Activated CD4-positive, alpha-beta T cell treated with anti-CD3 and anti-CD28 coated beads, Interleukin-2, amount 50 U/mL, for 16 hours (primary cell): Measurements from ENCODE around the gene DPYSL3.

ENCODE experiments used
- DNase-seq: peaks from one replicate; pipeline ENCODE4 v3.0.0-alpha.2; 2020

Gene DPYSL3

DNA sequence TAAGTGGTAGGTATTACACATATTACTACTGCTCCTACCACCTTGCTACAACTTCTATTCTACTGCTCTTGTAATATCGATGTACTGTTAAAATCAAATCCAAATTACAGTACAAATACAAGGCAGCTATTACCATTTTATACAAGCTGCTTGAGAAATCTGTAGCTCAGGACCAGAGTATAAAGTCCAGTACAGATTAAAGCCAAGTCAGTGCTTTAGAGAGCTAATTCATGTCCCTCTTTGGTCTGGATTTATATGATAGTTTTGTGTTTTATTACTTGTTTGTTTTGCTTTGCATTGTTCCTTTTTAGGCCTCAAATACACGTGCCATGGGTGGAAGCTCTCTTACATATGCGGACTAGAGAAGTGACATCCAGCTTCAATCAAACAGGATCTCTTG lies 75.8 kb downstream of the DPYSL3 start:
- no peak for DNase-seq

DNA sequence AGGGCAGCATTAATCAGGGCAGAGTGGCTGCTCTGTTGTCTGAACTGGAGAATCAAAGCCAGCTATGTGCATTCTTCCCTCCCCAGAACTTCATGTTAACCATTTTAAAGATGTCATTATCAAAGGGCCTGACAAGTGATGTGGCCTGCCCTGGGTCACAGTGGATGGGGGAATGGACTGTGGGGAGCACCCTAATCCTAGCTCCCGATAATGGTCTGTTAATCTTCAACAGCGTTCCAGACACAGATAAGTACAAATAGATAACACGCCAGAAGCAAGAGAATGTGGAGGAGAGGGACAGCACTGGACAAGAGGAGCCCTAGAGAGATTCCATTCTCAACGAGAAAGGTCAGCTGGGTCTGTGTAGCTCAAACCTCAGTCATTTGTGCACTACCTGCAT lies 77.5 kb downstream of the DPYSL3 start:
- no peak for DNase-seq

DNA sequence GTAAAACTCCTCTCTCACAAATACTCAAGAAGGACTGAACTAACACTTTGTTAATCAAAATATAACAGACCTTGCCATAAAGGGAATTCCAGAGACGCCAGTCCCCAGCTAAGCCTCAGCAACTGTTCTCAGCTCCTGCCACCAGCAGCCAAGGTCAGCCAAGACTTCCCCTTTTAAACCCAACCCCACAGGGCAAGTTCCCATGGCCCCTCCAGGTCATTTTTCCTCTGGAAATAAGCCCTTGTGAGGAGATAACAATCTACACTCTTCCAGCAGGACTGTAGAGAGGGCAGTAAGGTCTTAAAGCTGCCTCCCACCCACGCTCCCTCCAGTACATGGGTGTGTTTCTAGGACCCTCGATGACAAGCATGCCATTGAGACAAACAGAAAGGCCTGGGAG lies 78.3 kb downstream of the DPYSL3 start:
- no peak for DNase-seq

DNA sequence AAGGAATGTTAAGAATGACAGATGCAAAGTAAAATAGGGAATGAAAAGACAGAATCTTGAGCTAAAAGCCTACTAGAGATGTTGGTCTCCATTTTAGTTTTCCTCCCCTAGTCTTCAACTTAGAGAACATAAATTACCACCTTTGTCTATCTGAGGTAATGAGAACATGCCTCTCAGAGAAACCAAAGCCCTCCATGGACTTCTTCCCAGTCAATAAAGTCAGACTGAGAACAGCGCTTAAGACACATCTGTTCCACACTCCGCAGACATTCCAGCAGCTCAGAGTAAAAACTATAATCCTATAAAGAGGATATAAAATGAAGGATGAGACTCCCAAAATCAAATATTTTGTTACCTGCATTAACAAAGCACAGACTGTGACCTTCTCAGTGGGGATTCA lies 79.2 kb downstream of the DPYSL3 start:
- DNase-seq = no peak

DNA sequence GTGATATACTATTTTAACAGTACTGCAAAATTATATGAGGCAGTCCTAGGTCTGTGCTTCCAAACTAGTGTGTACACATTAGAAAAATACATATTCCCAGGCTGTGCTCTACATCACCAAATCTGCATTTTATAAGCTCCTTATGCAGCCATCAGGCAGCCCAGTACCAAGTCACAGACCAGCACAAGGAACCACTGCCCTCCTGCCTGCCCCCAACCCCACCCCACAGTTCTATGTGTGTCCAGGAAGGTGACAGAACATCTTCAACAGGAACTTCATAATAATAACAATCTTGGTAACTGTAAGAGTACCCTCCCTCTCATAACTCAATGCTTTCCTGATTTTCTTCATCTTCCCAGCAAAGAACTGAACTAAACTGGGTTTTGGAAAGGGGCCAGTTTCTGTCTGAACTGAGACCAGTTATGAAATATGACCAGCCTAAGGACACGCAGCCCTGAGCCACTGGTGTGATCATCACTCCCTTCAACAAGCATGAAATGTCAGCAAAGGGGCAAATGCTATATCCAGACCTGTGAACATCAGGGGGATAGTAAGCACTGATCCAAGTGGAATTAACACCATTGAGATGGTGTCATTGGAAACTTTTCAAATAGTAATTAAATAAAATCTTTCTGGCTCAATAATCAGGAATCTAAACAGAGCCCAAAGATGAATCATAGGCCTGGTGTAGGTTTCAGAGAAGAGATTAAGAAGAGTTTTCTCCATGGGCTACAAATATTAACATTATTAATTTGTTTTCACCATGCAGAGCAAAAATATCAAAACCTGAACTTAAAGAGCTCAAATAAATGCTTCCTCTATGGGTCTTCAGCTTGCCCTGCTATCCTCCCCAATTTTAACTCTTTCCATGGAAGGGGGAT lies 82.1 kb downstream of the DPYSL3 start:
- DNase-seq = no peak

DNA sequence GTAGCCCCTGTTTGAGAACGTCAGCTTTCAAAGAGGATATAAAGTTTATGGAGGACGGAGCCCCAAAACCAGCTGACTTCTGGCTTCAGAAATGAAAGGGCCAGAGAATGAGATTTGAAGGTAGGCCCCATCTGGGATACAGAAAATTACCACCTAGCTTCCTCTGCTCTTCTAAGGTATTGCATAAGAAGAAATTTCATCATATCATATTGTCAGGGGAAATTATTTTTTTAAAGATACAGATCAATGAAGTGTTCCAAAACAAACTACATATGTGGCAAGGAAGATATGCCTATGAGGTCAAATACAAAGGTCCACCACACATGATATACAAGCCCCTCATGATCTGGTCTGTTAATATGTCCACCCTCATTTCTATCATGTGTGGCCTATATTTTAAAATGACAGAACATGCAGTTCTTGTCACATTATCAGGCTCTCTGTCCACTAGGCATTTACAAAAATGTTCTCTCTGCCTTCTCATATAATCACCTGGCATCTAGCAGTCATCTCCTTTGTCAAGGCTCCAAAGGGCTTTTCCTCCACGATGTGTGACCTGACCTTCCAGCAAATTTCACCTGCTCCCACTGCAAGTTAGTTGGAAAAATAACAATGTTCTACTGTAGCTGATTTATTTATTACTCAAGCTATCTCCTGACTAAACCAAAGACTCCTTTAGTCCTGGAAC lies 83.1 kb downstream of the DPYSL3 start:
- DNase-seq = no peak

DNA sequence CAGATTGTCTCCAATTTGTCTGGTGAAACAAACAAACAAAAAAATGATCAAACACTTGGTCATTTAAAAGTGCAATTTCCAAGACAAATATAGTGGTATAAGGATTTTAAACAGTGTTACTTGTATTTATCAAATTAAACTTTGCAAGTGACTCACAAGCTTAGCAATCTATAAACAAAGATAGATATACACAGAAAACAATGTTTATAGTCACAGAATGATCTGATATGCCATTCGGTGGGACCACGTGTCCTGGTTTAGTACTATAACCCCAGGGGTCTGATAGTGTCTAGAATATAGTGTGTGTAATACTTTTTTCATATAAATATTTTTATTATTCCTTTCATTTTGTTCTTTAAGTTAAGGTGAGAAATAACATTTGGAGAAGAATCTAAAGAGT lies 91.3 kb downstream of the DPYSL3 start:
- no peak for DNase-seq

DNA sequence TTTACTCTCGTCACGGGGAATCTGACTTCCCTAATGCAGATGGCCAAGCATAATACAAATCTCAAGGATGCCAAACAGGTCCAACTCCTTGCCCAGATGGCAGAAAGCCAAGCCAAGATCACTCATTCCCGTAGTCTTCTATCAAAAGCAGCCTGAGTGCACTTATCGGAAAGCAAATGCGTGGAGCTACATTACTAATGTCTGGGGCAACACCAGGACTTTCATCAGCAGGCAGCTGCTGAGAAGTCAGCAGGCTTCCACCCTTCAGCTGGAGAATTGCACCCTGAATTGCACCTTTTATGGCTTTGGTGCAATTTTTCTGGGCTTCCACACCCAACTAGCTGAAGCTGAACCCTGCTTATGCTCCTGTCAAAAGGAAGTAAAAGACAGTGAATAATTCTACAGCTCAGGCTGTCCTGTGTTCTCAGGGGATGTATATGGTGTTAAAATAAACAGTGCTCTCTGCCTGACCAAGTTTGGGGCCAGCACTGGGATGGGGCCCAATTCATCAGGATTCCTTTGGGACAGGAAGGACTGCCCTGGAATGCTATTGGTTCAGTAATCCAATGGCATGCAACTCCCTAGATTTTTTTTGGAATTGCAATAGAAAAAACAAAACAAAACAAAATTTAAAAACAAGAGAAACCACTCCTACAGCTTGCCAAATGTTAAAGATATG lies 92.6 kb downstream of the DPYSL3 start:
- DNase-seq = no peak

DNA sequence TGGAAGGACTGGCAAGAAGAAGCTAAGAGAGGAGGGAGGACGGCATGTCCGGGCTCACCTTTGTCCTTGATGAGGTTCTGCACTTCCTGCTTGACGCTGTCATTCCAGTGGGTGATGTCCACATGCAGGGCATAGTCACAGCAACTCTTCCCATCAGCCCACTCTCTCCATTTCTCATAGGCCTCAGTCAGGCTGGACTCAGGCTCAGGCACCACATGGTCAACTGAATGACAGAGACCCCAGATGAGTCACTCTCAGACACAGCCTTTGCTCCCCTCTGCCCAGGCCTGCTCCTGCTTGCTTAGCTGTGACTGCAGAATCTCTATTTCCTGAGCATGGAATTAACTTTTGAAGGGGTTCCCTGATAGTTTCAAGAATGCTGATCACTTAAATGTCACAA lies 94.2 kb downstream of the DPYSL3 start:
- DNase-seq = no peak

DNA sequence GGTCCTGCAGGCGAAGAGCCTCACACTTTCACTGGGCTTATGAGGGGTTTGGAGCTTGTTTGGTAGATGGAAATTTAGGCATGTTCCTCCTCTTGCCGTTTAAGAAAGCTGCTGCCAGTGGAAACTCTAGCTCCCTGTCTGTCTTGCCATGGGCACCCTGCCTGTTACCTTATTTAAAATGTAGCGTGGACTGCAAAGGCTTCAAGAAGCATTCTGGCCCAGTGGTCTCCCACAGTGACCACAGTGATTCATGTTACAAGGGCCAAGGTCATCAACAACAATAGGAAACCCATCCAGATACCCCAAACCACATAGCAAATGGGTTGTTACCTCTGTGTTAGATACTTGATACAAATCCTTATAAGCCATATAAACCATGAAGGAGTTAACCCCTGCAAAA lies 96.6 kb downstream of the DPYSL3 start:
- no peak for DNase-seq

DNA sequence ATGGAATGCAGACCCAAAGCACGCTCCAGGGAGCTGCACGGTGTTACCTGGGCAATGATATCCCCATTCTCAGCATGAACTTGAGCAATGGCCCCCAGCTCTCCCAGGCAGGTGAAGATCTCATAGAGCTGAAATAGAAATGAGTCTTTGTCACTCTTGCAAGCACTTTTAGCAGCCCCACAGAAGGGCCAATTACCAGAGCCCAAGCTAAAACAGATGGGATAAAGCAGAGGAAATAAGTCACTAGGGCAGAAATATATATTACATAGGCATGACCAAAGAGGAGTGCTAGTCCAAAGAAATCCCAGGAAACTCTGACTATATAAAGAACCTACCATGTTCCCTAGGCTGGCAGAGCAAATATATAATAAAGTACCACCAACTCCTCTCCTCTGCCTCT lies 97.3 kb downstream of the DPYSL3 start:
- DNase-seq = no peak

DNA sequence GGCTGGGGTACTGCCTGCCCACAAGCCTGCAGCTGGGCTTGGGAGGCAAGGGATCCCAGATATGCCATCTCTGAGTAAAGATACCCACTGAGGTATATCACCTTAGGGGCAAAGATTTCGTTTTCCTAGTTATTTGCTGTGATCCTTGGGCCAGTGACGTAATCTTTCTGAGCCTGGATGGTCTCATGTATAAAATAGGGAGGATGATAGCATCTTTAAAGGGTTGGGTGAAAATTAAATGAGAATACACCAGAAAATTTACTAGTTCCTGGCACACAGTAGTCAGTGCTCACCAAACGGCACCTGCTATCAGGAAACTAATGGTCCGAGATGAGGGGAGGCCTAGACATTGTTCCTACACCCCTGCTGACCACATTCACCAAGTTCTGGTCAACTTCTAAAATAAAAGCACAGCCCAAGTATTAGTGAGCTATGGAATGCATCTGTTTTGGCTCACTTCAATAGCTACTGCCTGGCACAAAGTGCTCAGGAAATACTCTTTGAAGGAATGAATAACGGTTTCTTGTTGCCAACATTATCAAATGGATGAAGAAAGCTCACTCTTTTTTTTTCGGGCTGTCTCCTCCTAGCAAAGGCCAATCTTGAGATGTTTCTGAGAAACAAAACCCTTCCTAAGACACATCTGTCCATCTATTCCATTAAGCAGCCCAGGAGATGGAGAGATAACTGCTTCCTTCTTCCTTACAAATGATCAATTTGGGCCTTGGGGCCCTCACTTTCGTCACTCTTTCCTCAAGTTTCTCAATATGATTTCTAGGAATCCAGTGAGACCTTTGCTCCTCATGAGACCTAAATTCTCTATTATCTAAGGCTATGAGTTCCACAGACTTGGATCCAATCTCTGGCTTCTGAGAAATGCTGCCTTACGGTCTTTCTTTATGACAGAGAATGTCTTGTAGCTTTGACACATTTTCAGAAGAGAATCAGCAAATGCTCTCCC lies 98.2 kb downstream of the DPYSL3 start:
- no peak for DNase-seq

DNA sequence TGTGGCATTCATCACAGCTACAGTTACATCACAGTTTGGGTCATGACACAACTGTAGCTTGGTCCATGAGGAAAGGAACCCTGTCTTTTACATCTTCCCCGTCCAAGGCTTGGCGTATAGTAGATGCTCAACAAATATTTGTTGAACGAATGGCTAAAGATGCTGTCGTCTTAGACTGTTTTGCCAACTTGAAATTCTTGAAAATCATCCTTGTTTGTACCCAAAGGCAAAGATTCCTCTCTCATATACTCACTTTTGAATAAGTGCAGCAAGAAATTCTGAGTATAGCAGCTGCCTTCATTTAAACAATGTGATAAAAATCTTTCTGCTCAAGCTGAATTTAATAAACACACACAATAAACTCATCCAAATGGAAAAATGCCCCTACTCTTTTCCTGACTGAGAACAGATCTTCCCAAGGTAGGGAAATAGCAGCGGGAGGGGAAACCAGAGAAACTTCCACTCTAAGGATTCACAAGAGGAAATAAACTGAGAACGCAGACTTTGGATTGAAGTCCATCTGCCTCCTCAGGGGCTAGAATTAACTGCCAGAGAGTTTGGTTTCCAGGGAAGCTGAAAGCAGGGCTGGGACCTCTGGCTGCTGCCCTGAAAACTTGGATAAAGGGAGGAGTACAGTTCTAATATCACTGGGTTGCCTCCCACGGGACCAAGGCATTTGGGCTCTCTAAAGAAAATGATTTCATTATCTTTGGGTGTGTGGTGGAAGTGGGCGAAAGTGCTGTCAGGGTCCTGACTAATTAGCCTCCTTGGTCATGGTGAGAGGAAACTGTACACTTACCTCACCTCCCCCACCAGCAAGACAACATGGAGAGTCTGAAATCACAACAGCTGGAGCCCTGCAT lies 99.1 kb downstream of the DPYSL3 start:
- no peak for DNase-seq

DNA sequence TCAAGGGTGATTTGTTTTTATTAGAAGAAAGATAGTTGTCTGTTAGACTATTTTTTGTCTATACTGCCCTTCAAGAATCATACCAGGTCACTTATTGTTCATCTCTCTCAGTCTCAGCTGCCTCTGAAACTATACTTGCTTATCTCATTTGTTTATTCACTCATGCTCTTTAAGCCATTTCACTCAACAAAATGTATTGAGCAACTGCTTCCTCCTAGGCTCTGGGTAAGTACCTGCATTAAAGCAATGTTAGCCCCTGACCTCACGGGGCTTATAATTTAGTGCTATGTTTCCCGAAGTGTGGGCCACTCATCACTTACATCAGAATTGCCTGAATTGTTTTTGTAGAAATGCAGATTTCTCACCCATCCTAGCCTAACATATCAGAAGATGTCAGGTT lies 100.9 kb downstream of the DPYSL3 start:
- DNase-seq = no peak

DNA sequence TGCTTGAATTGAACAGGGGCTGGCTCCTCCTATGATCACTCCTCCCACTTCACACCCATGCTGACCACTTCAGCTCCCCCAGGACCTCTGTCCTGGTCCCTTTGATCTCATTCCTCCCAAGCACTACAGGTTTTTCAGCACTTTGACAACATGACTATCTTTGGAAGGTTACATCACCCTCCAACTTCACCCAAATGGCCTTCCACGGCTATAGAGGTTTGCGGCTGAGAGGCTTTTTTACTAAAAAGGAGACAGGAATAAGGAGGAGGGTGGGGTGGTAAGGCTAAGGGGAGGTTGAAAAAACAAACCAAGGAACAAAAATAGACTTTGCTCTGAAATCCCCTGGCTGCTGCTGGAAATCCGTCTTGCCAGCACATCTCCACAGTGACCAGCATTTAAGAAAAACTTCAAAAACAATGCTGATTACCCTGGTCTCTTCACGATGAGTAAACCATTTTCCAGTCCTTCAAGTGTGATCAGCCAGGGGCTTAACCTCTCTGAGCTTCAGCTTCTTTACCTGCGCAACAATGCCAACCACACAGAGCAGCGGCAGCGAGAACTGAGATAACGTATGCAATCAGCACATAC lies 102.7 kb downstream of the DPYSL3 start:
- no peak for DNase-seq

DNA sequence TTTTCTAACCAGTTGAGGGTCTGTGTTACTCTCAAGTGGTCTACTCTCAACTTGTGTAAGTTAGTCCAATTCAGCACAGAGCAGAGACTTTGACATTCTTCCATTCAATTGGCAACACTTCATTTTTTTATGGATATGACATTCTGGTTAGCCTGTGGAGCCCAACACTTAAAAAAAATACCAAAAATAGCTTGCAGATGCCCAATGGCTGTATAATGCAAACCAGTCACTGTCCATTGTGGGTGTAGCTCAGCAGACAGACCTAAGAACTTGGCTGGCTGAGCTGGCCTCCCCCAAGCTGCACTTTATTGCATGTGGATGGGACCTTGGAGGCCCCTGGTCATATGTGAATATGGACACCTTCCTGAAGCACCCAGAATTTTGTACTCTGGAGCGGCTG lies 103.2 kb downstream of the DPYSL3 start:
- no peak for DNase-seq

DNA sequence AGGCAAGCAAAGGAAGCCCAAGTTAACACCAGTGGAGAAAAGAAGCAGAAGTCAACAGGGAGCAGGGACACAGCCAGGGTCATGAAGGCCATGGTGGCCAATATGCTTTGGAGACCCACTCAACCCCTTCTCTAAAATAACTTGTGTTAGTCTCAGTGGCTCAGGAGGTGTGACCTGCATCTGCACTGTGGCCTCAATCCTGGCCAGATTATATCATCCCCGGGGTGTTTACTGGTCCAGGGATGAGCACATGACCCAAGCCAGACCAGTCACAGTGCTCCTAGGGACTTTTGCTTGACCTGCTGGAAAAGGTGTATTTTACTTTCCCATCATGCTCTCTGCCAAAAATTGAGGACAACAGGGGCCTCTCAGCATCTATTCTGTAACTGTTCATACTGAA lies 105.2 kb downstream of the DPYSL3 start:
- no peak for DNase-seq

DNA sequence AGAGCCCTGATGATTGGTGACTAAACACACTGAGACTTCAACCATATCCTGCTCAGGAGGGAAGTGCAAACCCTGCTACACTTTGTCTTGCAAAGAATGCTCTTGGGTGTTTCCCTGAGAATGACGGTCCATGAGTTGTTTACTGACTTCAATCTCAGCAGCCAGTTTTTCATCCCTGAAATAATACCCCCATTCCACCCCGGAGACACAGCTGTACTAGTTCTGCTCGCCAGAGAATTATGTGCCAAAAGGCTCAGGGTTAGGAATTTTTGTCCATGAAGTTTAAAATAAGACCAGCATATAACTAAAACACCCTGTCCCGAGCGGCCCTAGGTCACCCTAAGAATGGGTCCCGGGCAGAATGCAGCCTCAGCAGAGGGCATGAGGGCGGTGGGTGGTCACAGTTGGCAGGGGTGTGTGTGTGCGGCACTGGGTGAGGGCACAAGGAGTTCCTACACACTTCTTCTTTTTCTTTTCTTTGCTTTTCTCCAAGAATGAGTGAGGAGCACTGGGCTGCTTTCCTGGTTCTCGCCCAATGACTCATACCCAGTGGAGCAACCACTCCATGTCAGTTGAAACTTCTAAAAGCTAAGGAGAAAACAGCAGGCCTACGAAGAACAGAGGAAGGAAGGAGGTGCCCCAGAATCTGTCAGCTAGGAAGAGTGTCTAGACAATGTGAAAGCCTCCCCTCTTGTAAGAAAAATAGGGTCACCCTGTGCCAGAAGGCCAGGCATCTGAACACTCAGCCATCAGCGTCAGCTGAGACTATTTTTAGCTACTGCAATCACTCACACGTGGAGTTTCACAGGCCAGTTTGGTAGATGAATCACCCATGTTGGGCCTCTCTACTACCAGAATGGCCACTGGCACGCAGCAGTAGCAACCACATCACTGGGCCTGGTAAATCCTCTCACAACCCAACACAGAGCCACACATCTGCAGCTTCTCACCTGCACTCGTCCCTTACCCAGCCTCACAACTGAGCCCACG lies 105.9 kb downstream of the DPYSL3 start:
- DNase-seq = no peak

DNA sequence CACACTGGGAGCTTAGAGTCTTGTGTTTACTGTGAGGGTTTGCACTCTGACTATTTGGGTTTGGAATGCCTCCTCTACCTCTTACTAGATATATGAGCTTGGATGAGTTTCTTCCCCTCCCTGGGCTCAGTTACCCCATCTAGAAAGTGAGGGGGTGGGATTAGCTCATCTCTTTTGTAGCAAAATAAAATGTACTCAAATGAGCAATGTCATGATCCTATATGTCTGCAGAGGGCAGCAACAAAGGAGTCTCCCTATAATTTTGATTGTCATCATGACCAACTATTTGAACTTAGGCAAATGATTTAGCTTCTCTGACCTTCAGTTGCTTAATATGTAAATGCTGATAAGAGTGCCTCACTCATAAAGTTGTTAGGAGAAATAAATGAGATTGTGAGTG lies 109.0 kb downstream of the DPYSL3 start:
- no peak for DNase-seq
